ENCODE measurements around the gene SLC25A29. TPM values are rescaled to one million over a fixed set of nuclear protein-coding genes. Genes with fewer than 3 reads are reported as not detected.
A peak's percentile ranks its signal among the peaks of the same experiment; 100 is the strongest.

The SLC25A29 gene
- total and polyA plus RNA-seq, 2 of the 13 experiments (the other 11 are each of a cell fraction or from before 2014, with no cell fraction given): 12.2 to 17.2 TPM

- Histone ChIP-seq H3K79me2 (ENCODE audit: insufficient read depth, low read length) (no peaks in the 10 kb centered on the region), H3K27me3 (ENCODE audit: control insufficient read depth in 1 of 2, insufficient read depth in 2 of 2, low read length in 2 of 2) (no peaks in the 10 kb centered on the region), H3K27ac (ENCODE audit: extremely low read length, insufficient read depth, low read length) (no peak overlapping the region), H4K20me1 (ENCODE audit: insufficient read depth, low read length) (no peaks in the 10 kb centered on the region), H3K4me1 (ENCODE audit: insufficient read depth, low read length) (peaks cover 26% of the 10 kb centered on the region), H3K9me3 (ENCODE audit: low read length) (no peaks in the 10 kb centered on the region), H3K9ac (ENCODE audit: insufficient read depth, low read depth, low read length) (no peak overlapping the region), H3K4me3 (replicated peaks in 1 of 3; ENCODE audit: insufficient read depth in 1 of 3, low read depth in 2 of 3, low read length in 3 of 3) (no peak overlapping the region), H2AFZ (ENCODE audit: low read length) (no peak overlapping the region), H3K4me2 (ENCODE audit: low read depth, low read length) (no peak overlapping the region), H3K36me3 (replicated peaks in 1 of 2; ENCODE audit: control insufficient read depth in 1 of 2, insufficient read depth in 2 of 2, low read length in 2 of 2) (peaks cover 9 to 20% of the 10 kb centered on the region in 2 experiments; a peak in 4 of 5 replicates)
- ChIA-PET POLR2A (no interaction called here), CTCF (ENCODE audit: low intra/inter-chr PET ratio, low total read pairs) (no interaction called here)
- in situ Hi-C loops (cut with HindIII; ENCODE audit: extremely low pct_ligation_motif_present, low pct_unique_long_range_greater_than_20kb) (no loop called here), intact Hi-C loops (cut with micrococcal nuclease; ENCODE audit: unreplicated experiment) (no loop called here)
- ATAC-seq (no peak), FAIRE-seq (no peak), DNase-seq (ENCODE audit: low spot score) (no peak)
- 94% methylated on average over 3 of the region's 8 CpGs for WGBS (ENCODE audit: low lambda C conversion rate)
- TF ChIP-seq CEBPB (IDR thresholded peaks at IDR 0.05; ENCODE audit: borderline replicate concordance, low read depth, low read length) (0 out of 2 replicates have a peak, but pooled peaks have one; percentile 4), SMARCC2 (IDR thresholded peaks at IDR 0.05) (no peak), BRF2 (CRISPR knock-in tag; IDR thresholded peaks at IDR 0.05) (no peak)
- no TSS peak for BruUV-seq (replicated peaks)
Observed at GRCh38 chr14:100332797-100333196, 26.6 kb upstream of the SLC25A29 start.

GRCh38 chr14:100332071-100332639, 25.9 kb upstream of the SLC25A29 start:
- H3K9ac ChIP-seq (ENCODE audit: insufficient read depth, low read depth, low read length): no peak overlapping the region
- no peaks in the 10 kb centered on the region for H3K9me3 ChIP-seq (ENCODE audit: low read length)
- no peak for DNase-seq (ENCODE audit: low spot score)
- CTCF ChIA-PET (ENCODE audit: low intra/inter-chr PET ratio, low total read pairs): no interaction called here
- BruUV-seq (replicated peaks): no TSS peak
- no peak overlapping the region for H3K4me2 ChIP-seq (ENCODE audit: low read depth, low read length)
- POLR2A ChIA-PET: no interaction called here
- no peaks in the 10 kb centered on the region for H3K79me2 ChIP-seq (ENCODE audit: insufficient read depth, low read length)
- H3K4me1 ChIP-seq (ENCODE audit: insufficient read depth, low read length): peaks cover 26% of the 10 kb centered on the region
- no peak overlapping the region for H3K27ac ChIP-seq (ENCODE audit: extremely low read length, insufficient read depth, low read length)
- TF ChIP-seq AGO2 (optimal IDR thresholded peaks at IDR 0.05; ENCODE audit: low read depth, low read length) (peak; percentile 19), TBX3 (IDR thresholded peaks at IDR 0.05; ENCODE audit: borderline replicate concordance) (no peak)
- H2AFZ ChIP-seq (ENCODE audit: low read length): no peak overlapping the region
- ATAC-seq: no peak
- H4K20me1 ChIP-seq (ENCODE audit: insufficient read depth, low read length): no peaks in the 10 kb centered on the region
- H3K27me3 ChIP-seq (ENCODE audit: control insufficient read depth in 1 of 2, insufficient read depth in 2 of 2, low read length in 2 of 2): no peaks in the 10 kb centered on the region
- no peak for FAIRE-seq
- 83% methylated on average over 5 of the region's 11 CpGs for WGBS (ENCODE audit: low lambda C conversion rate)
- peaks cover 8 to 14% of the 10 kb centered on the region in 2 experiments; a peak in 4 of 5 replicates for H3K36me3 ChIP-seq (replicated peaks in 1 of 2; ENCODE audit: control insufficient read depth in 1 of 2, insufficient read depth in 2 of 2, low read length in 2 of 2)
- no peak overlapping the region for H3K4me3 ChIP-seq (replicated peaks in 1 of 3; ENCODE audit: insufficient read depth in 1 of 3, low read depth in 2 of 3, low read length in 3 of 3)
- in situ Hi-C loops (cut with HindIII; ENCODE audit: extremely low pct_ligation_motif_present, low pct_unique_long_range_greater_than_20kb) (no loop called here), intact Hi-C loops (cut with micrococcal nuclease; ENCODE audit: unreplicated experiment) (no loop called here)
